Measurements from ENCODE around the gene POLD2.
A peak's percentile ranks its signal among the peaks of the same experiment; 100 is the strongest.

The POLD2 gene

DNA sequence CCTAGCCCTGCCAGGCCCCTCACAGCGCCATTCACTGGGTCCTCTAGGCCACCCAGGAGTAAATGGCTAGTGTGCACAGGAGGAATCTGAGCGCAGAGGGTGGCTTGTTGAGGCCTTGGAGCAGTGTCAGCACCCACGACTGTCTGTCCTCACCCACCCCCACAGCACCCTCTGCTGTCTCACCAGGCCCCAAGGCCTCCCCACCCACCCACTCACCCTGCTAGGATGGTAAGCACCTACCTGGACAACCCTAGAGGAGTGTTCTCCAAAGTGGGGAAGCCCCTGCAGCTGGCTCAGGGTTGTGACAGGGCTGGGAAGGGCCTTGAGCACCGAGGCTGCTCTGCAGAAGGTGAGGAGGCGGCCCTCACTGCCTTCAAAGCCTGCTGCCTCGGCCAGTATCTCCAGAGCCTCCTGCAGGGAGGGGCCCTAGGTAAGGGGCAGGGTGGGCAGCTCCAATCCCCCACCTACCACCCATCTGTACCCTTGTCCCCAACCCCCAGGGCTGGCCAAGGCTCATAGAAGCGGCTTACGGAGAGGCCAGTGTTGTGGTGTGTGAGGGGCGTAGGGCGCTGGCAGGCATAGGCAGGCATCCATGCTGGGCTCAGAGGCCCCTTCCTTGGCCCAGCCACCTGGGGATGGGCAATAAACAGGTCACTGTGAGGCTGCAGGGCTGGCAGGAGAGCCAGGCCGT is 43.9 kb downstream of the POLD2 start:
- DNase-seq = no peak

DNA sequence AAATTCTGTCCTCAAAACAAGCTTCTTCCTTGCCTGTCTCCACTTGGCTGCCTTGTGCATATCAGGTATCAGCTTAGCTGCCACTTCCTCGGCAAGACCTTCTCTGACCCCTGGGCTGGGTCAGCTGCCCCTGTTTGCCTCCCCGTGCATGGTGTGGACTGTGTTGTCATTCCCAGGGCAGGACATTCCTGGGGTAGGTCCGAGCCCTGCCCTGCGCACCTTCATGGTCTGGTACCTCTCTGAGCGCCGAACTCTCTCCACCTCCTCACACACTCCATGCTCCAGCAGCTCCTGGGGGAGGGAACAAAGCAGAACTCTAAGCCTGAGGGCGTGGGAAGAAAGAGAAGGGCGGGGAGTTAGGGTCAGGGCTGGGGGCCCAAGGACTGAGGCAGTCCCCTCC is 44.8 kb downstream of the POLD2 start:
- no peak for DNase-seq

DNA sequence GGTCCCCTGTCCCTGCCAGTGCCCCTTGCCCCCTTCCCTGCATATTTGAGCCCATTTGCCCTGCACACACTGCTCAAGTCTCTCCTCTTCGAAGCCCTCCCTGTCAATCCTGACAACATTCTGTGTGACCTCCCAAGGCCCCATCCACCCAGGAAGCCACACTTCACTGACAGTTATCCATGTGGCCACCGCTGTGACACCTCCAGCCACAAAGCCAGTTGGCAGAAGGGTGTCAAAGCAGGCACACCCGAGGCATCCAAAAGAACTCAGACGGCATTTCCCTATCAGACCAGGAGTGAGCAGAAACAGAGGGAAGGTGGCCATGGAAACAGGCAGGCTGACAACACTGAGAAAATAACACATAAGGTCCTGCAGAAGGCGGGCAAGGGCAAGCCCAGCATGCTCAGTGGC is 45.7 kb downstream of the POLD2 start:
- DNase-seq = no peak

DNA sequence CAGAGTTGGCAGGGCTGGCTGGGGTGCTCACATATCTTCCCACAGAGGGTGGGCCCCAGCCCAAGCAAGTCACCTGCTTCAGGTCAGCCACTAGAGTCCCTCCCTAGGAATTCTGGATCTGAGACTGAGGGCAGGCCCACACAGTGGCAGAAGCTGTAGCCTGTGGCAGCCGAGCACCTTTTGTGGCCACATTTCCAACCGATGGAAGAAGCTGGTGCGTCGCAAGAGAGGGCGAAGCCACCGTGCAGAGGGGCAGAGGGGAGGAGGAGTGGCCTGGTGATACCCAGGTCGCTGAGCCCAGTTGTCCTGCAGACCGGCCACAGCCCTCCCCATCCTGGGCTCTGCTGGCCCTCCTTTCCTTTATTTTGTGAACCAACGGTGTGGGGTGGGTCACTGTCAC is 46.3 kb downstream of the POLD2 start:
- no peak for DNase-seq

DNA sequence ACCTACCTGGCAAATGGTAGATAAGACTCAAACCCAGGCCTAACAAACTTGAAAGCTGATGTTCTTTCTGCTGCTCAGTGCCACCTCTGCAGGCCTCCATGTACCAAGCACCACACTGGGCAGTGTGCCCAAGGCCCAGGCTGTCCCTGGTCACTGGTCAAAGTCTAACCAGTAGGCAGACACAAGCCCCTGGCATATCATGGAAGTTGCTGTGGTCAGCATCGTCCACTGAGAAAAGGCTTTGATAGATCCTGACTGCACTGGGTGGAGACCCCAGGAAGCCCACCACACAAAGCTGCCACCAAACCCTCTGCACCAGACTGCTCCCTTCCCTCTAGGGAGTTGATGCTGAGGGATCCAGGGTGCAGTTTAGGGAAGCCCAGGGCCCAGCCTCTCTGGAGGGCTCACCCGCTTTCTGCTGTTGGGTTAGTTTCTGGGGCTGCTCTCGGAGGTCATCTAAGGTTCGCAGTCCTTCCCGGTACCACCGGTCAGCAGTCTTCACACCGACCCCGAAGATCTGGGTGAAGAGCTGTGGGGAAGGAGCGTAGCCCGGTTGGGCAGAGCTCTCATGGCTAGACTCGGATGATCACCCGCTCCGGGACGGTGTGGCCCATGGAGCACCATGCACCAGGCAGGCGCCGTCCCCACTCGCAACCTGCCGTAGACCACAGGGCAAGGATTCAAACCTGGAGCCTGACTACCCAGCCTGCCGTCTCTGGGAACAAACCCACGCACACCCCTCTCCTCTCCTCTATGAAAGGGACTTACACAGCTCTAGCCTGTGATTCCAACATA is 47.0 kb downstream of the POLD2 start:
- DNase-seq = no peak

DNA sequence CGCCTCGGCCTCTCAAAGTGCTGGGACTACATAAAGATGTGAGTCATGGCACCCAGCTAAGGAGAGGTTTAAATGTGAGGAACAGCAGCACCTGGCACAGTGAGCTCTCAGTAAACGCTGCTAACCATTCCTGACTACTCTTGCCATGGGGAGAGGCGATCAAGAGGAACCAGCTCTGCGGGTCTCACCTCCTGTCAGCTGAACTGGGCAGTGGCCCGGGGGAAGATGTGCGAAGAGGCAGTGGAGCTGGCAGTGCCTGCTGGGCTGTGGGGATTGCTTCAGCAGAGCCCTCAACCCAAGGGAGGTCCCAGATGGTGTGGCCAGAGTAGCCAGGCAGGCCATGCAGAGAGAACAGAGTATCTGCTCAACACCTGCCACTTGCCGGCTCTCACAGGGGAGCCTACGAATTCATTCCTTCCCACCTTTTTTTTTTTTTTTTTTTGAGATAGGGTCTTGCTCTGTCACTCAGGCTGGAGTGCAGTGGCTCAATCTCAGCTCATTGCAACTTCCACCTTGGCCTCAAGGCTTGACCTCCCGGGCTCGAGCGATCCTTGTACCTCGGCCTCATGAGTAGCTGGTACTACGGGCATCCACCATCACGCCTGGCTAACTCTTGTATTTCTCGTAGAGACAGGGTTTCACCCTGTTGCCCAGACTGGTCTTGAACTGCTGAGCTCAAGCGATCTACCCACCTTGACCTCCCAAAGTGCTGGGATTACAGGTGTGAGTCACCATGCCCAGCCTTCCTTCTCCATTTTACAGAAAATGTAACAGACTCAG is 47.9 kb downstream of the POLD2 start:
- DNase-seq = no peak

DNA sequence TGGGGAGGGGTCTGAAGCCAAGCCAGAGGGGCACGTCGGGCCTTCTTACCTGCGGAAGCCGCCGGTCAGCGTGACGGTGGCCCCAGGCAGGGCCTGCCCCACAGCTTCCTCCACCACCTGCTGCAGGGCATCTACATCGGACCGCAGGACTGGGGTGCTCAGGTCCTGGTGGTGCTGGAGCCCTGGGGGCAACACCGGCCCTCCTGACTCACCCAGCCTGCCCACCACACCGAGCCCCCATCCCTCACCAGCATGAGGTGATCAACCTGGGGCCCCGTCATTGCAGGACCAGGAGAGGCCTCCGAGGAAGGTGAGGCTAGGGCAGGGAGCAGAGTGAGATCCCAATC is 49.0 kb downstream of the POLD2 start:
- DNase-seq = no peak

DNA sequence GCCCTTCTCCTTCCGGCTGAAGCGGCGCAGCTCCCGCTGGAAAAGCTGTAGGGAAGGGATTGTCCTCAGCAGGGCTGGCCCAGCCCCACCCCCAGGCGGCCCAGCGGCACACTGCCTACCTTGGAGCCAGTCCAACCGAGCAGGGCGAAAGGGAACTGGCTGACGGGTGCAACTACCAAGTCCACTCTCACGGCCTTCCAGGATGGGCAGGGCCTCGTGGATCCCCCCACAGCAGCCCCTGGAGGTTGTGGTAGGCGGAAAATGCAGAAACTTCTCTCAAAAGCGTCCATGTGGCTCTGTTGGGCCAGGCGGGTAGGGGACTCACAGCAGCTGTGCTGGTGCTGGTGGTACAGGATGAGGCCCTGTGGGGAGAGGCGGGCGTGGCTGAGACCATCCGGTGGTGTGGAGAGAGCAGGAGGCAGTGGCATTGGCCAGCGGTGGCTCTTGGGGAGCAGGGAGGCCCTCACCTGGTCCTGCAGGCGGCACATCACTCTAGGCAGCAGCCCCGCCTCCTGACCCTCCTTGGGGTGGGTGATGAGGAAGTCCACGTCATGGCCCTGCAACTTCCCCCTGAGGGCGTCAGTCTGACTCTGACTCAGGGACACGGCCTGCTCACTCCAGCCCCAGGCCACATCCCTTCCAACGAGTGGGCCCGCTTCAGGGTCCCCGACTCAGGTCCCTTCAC is 49.5 kb downstream of the POLD2 start:
- peak; percentile 28 for DNase-seq

DNA sequence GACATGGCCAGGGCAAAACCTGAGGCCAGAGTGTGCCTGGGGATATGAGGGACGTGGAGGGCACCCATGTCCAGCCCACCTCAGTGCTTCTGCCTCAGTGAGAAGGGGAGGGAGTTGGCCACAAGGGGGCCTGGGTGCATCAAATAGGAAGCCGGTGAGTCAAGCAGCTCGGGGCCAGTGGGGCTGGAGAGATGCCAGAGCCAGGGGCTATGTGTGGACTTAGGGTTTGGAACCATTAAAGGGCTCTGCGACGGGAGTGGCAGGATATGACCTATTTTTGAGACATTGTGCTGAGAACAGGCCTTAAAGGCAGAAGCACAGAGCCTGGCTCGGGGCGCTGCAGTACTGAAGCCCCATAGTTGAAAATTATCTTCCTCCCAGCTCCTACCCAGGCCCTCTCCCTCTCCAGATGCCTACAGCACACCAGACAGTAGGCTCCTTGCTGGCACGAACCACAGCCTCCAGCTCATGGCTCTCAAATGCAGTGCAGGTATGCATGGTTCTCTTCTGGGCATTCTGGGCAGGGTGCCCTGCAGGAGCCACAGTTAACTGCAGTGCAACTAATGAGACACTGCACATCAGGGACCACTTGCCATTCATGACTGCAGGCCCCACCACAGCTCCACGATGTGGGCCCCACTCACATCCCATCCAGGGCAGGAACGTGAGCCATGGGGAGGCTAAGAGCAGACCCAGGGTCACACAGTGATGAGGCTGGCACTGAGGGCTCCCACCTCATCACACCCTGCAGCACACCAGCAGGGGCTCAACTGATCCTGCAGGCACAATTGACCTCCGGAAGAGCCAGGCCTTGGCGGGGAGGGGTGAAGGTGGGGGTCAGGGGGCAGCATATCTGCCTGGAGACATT is 50.8 kb downstream of the POLD2 start:
- no peak for DNase-seq

DNA sequence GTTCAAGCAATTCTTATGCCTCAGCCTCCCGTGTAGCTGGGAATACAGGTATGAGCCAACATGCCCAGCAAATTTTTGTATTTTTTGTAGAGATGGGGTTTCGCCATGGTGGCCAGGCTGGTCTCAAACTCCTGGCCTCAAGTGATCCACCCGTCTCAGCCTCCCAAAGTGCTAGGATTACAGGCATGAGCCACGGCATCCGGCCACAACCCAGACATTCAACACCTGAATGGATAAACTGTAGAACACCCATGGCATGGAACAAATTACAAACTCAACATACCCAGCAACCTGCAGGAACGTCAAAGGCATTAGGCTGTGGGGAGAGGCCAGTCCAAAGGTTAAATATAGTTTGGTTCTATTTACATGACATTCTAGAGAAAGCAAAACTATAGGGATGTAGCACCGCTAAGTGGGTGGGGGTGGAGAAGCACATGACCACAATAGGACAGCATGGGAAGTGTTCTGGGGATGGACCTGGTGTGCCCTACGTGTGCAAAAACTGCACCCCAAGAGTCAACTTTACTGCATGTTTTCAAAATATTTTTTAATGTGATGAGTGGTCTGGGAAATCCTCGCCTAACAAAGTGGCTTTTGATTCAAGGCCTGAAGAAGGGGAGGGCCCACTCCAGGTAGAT is 51.5 kb downstream of the POLD2 start:
- no peak for DNase-seq

DNA sequence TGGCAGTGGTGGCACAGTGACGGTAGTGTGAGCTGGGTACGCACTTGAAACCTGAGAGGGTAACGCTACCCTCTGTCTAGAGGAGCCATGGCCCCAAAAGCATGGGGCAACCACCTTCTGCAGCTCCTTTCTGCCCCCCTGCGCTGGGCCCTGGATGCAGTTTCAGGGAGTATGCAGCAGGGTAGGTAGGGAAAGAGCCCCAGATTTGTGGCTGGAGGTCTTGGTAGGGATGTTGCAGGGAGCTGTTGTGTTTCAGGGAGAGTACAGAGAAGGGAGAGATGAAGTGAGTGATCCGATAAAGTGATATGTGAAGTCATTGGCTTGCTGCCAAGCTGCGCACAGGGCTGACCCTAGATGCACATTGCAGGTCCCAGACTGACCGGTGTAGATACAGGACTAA is 55.3 kb downstream of the POLD2 start:
- DNase-seq = no peak

DNA sequence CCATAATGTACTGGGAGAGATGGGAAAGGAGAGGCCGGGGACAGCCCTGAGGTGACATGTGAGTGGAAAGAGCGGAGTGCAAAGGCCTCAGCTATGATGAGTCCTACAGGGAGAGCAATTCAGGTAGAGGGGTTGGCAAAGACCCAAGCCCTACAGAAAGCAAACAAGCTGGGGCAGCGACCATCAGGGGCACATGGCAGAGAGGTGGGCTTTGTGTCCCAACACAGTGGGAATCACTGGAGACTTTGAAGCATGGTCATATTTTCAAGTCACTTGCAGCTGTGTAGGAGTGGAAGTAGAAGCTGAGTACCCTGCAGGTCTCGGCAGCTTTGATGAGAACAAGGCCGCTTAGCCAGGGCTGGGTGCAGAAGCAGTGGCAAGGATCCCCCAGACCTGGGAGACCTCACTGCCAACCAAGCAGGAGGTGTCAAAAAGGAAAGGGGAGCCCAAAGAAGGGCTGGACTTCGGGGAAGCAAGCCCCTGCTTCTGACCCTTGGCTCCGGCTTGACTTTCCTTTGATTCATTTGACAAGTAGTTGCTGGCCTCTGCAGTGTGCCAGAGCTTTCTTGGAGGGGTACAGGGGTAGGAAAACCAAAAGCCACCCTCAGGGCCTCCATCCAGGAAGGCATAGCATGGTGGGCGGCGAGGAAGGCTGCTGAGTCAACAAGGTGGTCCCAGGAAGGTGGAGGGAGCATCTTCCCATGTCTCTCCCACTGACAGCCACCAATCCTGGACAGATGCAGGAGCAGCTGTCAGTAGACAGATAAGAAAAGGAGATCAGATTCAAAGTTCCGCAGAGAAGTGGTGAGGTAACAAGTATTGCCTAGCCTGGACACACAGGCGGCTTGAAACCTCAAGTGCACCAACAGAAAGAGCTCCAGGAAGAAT is 56.0 kb downstream of the POLD2 start:
- DNase-seq = no peak

DNA sequence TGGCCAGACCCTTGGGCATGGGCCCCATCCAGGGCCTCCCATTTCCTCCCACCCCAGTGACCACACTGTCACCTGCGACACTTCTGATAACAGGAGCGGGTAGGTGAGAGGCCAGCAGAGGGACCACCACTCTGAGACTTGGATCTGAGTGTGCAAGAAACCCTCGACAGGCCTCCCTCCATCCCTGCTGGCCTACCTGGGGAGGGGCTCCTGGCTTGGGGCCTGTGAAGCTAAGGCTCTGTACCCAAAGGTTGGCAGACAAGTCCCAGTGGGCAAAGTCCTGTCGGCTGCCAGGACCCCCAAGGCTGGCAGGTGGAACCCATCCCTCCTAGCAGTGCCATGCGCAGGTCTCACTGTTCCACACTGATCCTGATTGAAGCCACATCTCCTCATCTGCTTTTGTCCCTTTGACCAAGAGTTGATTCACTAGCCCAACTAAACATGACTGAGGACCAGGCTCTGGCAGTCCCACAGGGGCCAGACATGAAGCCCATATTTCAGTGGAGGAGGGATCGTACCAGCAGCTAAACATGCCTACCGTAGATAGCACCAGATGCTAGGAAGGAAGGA is 56.8 kb downstream of the POLD2 start:
- no peak for DNase-seq

DNA sequence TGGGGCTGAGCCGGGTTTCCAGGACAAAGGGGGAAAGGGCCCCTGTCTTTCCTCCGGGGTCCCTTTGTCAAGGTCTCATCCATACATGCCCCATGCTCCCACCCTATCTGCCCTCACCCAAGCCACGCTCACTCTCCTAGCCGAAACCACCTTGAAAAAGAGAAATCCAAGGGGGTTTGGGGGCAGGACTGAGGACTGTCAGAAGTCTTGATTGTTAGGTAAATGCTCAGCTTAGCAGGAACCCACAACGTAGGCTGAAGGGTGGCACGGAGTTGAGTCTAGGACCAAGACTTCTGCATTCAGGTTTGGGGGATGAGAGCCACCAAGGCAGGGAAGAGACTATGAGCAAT is 57.3 kb downstream of the POLD2 start:
- no peak for DNase-seq

DNA sequence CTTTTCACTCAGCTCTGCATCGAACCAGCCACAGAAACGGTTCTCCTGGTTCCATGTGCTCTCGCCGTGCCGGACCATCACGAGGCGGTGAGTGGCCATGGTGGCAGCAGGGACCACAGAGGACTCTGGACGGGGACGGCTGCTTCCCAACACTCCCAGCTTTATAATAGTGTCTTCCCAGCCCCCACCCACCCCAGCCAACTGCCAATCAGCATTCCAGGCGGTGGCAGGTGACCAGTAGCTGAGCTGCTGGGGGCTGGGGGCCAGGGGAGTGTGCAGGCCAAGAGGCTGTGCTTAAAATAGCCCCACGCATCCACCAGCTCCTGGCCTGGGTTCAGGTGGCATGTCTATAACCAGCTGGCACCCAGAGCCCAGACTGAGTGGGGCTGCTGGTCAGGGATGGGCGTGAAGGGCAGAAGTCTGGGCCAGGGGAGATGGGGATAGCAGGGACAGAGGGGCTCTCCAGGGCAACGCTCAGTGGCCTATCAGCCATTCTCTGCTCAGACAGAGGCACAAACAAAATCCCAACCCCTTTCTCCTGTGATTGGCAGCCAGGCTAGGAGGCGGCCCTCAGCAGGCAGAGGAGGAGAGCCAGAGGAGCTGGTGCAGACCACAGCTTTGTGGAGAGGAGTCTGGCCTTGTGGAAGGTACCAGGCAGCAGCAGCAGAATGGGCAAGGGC is 57.8 kb downstream of the POLD2 start, which contains the start of gene PGAM2:
TSS of gene PGAM2 (minus strand) at position 137 of the 680 bp plus-strand sequence. CDS start at position 99, 38 bp downstream.
- DNase-seq = no peak

DNA sequence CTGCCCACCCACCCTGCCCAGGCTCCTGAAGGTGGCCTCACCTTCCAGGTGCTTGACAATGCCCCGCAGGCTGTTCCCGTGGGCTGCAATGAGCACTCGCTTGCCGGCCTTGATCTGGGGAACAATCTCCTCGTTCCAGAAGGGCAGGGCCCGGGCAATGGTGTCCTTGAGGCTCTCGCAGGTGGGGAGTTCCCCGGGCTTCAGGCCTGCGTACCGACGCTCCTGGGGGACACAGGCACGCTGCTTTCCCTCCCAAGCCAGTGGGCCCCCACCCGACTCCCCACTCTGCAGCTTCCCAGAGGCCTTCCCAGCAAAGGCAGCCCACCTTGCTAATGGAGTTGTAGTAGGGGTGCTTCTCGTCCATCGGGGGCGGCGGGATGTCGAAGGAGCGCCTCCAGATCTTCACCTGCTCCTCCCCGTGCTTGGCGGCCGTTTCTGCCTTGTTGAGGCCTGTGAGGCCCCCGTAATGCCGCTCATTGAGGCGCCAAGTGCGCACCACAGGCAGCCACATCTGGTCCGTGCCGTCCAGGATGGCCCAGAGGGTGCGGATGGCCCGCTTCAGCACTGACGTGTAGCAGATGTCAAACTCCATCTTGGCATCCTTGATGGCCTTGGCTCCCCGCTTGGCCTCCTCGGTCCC is 58.4 kb downstream of the POLD2 start:
- DNase-seq = no peak

All from activated gamma-delta T cell (primary cell).